WI38 (cell line): Measurements from ENCODE around the gene NDUFAF3.

Source experiments
- H3K4me3 ChIP-seq: 2 replicates; pipeline ENCODE4 v1.5.1; 2011; ENCODE audit warnings: low read depth, mild to moderate bottlenecking, control low read depth, low read length
- CTCF ChIP-seq: IDR thresholded peaks from 2 replicates; pipeline ENCODE4 v1.5.1; 2012; ENCODE audit warnings: low read depth, mild to moderate bottlenecking, control low read depth, low read length

The NDUFAF3 gene

GRCh38 chr3:49025793-49026520 is 4.0 kb downstream of the NDUFAF3 start:
- H3K4me3 ChIP-seq, result no peak overlapping the region
- no peak for TF ChIP-seq CTCF

DNA sequence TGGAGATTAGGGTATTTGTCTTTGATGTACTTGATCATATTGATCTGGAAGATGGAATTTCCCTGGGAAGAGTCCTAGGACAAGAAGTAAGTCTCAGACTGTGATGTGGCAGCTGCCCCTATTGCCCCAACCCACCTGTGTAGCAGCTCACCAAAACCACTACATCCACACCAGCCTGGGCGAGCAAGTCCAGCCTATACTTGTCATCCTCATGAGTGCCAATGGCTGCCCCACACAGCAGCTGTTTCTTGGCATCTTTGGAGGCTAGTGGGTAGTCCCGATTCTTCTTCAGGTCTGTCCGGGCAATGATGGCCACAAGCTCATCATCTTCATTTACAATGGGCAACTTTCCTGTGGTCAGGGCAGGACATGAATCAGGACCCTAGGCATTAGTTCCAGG is 4.6 kb downstream of the NDUFAF3 start:
- TF ChIP-seq CTCF, result no peak
- H3K4me3 ChIP-seq, result no peak overlapping the region

DNA sequence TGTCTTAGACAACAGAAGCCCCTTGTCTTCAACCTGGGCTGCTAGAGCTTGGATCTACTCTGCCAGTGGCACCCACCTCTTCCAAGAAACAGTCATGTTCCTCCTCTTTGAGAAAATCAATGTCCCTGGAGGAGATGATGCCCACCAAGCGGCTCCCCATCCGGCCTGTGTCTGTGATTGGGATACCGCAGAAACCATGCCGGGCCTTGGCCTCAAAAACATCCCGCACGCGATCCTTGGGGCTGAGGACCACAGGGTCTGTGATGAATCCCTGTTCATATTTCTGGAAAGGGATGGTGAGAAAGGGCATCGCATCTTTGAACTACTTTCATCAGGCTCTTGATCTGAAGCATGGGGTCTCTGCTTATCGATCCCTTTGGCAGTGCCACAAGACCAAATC is 5.7 kb downstream of the NDUFAF3 start:
- no peak overlapping the region for H3K4me3 ChIP-seq
- TF ChIP-seq CTCF, result no peak

DNA sequence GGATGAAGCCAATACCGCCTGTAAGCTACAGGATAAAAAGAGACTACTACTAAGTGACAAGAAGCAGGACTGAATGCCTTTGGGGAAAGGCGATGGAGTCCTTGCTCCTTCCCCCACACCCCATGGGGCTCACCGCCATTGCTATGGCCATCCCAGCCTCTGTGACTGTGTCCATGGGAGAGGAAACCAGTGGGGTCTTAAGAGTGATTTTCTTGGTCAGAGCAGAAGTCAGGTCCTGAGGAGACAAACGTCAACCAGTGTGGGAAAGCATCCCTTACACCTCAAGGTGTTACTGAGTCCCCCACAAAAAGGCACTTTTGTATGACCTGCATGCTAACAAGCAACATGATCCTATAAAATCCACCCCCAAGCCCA is 6.4 kb downstream of the NDUFAF3 start:
- no peak for TF ChIP-seq CTCF
- peak overlapping the region; percentile 86 for H3K4me3 ChIP-seq

DNA sequence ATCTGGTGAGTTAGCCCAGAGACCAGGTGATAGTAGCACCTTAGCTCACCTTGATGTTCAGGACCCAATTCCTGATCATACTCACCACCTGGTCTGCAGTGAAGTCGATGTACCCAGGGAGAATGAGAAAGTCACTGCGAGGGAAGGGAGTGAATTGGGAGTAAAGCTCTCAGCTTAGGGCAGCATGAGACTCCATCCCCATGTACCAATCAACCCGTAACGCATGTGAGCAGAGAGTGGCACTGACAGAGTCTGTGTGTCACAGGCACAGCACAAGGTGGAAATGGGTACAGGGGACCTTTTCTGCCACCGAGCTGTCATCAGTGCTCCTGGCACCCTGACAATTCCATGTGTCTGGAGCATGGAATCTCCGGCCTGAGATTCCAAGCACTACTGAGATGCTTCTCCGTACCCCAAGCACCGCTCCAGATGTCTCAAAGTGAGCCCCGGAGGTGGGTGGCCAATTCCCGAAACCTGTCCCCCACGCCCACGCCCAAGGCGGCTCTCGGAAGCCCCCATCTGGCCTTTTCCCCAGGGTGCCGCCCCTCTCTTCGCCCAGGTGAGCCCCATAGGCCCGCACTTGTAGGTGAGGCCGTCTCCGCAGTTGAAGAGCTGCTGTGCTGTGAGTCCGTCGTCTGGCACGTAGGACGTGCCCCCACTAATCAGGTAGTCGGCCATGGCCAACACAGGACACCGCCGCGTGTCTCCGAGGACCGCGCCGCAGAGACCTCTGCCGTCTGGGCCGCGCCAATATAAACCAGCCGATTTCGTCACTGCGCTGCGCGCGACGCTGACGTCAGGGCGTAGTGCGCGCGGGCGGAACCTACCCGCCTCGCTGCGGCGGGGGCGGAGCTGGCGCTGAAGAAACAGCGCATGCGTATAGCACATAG is 7.0 kb downstream of the NDUFAF3 start, which contains the start of gene IMPDH2:
IMPDH2 (minus strand) TSS at position 726 of the 890 bp plus-strand sequence; CDS start at position 678, 48 bp downstream.
- H3K4me3 ChIP-seq, result peak within 1 kb of the TSS; percentile 86
- TF ChIP-seq CTCF, result no peak

DNA sequence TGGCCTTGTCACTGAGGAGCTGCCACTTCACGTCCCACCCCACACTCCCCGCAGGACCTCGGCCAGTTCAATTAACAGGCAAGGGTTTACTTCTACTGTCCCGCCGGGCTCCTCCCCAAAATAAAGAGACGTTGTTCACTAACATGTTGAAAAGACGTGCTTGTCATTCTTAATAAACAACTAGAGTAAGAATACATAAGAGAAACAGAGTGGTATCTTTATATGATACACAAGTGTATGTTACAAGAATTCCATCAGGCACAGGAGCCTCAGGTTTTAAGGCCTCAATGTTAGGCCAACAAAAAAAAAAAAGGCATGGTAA is 7.6 kb downstream of the NDUFAF3 start:
- no peak for TF ChIP-seq CTCF
- peak overlapping the region; percentile 86 for H3K4me3 ChIP-seq

GRCh38 chr3:49030321-49030720 is 8.4 kb downstream of the NDUFAF3 start:
- TF ChIP-seq CTCF, result no peak

More at GRCh38 chr3:49030321-49030720, 8.4 kb downstream of the NDUFAF3 start:
- H3K4me3 ChIP-seq, result no peak overlapping the region
